GM20431 (cell line): ENCODE results near the gene IDH3A.
"Not testable (repeated sequence)": the region's sequence is repeated elsewhere in the genome, so short reads cannot be mapped to it uniquely, and the experiment has no call there.

Experiments used
- in situ Hi-C: fragments of 300-500 bp; cut with MseI, MboI; formaldehyde crosslinking; loops from one replicate; pipeline ENCODE4 v1.15.0; 2020; ENCODE audit warnings: low sequenced_read_pairs; ENCODE audit not compliant: unreplicated experiment

Gene IDH3A

GRCh38 chr15:78127882-78128281 lies 21.3 kb upstream of the IDH3A start:
- in situ Hi-C loops: no loop called here

GRCh38 chr15:78129077-78129750 lies 19.9 kb upstream of the IDH3A start:
- in situ Hi-C loops: no loop called here

DNA sequence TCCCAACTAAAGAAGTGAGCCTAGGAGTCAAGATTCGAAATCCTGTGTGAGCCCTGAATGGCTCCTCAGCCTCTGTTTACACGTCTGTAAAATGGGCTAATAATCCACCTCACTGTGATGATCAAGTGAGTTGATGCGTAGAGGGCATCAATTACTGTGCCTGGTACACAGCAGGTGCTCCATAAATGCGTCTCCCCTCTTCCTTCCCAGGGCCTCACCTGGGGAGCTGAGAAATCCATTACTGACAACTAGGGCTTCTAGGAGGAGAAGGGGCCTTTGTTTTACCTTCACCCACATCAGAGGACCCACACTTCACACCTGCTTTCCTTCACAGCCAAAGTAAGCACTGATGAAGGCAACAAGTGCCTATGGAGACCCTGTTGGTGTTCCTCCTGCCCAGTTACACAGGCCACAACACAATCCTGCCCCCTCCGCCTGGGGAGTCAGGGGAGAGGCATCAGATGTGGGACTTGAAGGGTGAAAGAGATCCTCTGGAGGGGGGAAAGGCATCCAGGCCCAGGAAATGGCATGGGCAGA lies 19.3 kb upstream of the IDH3A start:
- in situ Hi-C loops: loop anchor here (10.0 kb wide), 1 partner anchor 65 kb away; no protein-coding TSS in a partner anchor

DNA sequence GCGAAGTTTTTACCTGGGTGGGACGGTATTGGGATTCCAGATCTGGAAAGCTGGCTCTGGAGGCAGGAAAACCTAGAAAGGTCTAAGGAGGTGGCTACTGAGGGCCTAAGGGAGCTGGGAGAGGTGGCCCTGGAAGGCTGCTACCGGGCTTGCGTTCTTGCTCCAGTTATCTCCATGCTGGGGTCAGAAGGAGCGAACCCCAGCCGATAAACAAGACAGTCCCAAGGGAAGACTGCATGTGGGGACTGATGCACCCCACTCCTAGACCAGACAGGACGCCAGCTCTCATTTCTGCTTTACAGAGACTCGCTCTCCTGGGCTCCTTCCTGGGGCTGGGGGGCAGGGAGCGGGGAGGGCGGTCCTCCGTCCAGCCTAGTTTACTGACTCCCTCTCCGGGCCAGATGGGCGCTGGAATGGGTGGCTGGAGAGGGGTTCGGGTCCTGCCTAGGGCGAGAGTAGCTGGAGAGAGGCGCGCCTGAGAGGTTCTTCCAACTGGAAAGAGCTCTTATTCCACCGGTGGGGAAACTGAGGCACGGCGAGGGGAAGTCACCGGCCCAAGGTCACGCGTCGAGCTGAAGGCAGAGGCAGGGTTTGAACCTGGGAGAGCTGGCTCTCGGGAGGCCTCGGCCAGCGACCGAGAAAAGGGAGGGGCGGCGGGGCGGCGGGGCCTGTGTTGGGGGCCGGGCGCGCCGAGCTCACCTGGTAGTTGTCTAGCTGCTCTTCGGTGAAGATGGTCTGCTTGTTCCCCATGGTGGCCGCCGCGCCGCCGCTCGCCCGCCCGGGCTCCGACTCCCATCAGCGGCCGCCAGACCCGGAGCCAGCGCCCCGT lies 18.5 kb upstream of the IDH3A start:
- in situ Hi-C loops: loop anchor here (10.0 kb wide), 1 partner anchor 64 kb away; no protein-coding TSS in a partner anchor

DNA sequence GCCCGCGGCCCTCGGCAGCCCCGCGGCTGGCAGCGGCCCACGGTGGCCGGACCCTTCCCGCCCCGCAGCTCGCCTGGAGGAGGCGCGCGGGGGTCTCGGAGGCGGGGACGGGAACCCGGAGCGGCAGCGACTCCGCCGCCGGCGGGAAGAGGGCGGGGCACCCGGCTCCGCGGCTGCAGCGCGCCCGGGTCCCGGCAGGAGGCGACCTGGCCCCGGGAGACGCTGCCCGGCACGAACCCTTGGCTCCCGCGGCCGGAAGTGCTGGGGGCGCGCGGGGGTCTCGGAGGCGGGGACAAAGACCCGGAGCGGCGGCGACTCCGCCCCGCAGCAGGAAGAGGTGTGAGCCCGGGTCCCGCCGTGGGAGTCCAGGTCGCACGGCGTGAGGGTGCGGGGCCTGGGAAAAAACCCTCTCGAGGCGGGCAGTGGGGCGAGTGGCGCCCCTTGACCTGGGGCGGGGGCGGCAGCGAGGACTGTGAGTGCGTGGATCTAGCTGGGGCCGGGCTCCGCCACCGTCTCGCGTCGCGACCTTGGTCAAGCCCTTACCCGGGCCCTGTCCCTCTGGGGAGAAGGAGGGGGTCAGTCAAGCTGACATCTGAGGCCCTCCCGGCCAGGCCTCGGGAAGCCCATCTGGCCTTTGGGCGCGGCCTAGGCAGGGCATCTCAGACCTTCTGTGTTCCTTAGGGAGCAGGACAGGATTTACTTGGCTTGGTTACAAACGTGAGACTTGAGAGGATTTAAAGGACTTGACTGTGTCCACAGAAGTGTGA lies 17.7 kb upstream of the IDH3A start, which contains the start of gene CIB2:
Gene CIB2 (minus strand): TSS at position 151 of the 767 bp plus-strand sequence. CDS start 230 bp downstream, outside the sequence.
- in situ Hi-C loops: loop anchor here (10.0 kb wide), 1 partner anchor 63 kb away; no protein-coding TSS in a partner anchor

DNA sequence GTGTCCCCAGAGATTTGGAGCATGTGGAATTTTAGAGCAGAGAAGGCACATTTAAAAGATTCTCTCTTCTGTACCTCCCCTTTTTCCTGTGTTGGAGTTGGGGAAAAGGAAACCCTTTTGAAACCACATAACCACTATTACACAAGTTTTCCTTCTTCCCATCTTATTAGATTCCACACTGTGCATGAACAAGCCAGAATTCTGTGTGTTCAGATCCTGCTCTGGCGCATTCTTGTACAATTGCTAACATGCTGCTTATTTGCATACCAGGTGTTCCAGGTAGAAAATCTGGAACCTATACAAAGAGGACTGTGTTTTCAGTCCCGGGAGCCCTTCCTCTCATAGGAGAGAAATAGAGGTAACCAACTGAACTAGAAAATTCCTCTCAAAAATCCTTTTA lies 15.4 kb upstream of the IDH3A start:
- in situ Hi-C loops: loop anchor here (10.0 kb wide), 1 partner anchor 61 kb away; no protein-coding TSS in a partner anchor

DNA sequence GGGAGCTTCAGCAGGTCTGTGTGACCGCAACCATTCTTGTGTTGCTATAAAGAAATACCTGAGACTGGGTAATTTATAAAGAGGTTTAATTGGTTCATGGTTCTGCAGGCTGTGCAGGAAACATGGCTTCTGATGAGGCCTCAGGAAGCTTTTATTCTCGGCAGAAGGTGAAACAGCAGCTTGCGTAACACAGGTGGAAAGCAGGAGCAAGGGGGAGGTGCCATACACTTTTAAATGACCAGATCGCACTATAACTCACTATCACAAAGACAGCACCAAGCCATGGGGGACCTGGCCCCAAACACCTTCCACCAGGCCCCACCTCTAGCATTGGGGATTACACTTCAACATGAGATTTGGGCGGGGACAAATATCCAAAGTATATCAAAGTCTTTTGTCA lies 9.6 kb upstream of the IDH3A start:
- in situ Hi-C loops: loop anchor here (10.0 kb wide), 1 partner anchor 55 kb away; no protein-coding TSS in a partner anchor

DNA sequence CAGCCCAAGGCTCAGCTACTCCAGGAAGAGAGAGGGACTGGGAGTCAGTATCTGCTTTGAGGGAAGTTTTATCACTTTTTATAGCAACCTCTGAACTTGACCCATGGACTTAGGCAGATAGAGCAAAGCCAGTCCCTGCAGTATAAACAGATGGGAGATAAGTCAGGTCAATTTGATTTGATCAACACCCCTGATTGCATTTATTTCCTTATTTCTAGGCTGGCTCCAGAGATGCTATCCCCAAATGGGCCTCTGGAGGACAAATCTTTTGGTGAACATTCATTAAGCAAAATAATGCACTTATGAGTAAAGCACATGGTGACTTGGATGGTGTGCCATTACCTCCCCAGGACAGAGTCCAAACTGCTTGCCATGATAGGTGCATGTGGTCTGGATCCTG lies 8.9 kb upstream of the IDH3A start:
- in situ Hi-C loops: no loop called here

DNA sequence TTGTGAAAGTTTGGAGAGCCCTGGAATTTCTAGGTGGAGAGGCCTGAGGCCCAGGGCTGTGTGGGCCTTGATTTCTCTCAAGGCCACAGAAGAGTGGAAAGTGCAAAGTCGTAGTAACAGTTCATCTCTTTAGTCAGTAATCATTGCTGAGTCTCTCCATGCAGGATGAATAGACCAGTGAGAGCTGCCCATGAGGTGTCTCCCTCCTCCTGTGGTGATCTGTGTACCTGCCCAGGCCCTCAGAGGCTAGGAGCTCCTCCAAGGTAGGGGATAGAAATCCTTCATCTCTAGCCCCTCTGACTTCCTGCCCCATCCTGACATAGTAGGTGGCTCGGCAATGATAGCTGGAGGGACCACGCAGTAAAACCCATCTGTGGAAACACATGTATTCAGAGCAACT lies 6.8 kb upstream of the IDH3A start:
- in situ Hi-C loops: no loop called here

DNA sequence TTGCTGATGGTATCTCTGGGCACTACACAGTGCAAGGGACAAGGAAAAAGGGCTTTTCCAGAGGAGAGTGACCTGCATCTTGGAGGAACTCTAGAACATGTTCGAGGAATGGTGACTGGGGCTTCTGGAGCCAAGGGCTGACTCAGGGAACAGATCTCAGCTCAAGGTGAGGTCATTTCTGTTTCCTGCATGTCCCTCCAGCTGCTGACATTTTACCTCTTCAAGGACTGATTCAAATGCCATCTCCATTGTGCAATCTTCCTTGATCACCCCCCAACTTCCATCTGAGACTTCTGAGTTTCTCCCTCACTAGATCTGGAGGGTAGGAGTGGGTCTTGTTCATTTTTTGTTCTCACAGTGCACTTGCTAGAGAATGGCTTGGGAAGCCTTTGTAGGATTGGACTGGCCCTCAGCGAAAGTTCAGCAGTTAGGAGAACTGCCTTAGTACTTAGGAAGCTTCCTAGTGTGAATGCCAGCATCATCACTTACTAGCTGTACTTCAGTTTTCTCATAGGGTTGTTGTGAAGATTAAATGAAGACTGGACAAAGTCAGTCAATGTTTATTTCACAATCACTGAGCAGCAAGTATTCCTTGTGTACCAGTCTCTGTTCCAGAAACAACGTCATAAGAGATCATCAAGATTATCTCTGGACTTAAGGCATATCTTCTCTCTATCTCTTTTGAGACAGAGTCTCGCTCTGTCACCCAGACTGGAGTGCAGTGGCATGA lies 2.6 kb upstream of the IDH3A start:
- in situ Hi-C loops: no loop called here

DNA sequence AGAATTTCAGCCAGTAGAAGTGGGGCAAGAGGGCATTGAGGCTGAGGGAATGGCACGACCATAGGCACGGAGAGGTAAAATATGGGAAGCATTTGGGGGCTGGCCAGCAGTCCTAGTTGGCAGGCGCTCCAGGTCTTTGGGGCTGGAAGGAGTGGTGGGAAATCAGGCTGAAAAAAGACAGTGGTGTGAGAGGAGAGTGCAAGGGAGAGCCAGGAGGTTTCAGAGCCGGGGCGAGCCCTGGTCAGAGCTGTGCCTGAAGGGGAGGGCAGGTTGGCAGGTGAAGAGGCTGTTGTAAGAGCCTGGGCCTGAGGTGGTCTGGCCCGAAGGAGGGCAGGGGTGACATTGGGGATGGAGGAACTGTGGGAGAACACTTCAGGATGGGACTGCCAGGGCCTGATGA lies 1.6 kb upstream of the IDH3A start:
- in situ Hi-C loops: no loop called here

DNA sequence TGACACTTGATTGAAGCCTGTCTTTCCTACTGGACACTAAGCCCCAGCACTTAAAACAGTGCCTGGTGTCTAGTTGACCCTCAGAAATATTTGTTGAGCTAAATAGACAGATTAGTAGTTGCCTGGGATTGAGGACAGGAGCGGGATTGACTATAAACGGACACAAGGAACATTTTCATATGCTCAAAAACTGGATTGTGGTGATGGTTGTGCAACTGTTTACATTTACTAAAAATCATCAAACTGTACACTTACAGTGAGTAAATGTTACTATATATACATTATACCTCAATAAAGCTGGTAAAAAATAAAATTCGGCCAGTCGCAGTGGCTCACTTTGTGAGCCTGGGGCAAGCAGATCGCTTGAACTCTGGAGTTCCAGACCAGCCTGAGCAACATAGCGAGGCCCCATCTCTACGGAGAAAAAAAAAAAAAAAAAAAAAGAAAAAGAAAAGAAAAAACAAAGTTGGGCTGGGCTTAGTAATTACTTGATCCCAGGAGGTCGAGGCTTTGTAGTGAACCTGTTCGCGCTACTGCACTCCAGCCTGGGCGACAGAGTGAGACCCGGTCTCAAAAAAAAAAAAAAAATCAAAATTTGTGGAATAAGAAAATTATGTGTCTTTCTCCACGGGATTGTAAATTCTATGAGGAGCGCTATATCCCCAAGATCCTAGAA lies 632 bp upstream of the IDH3A start:
- in situ Hi-C loops: no loop called here

GRCh38 chr15:78149805-78150751 lies 916 bp downstream of the IDH3A start:
- in situ Hi-C loops: no loop called here

DNA sequence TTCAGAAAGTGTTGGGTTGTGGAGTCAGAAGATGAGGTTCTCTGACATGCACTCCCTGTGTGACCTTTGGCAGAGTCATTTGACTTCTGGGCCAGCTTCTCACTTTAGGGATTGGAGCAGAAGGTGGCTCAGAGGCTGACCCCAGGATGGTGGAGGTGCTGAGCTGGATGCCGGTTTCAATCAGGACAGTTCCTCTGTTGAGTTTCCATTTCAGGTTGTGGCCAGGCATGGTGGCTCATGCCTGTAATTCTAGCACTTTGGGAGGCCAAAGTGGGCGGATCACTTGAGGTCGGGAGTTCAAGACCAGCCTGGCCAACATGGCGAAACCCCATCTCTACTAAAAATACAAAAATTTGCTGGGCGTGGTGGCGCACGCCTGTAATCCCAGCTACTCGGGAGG lies 1.9 kb downstream of the IDH3A start:
- in situ Hi-C loops: not testable (repeated sequence)

DNA sequence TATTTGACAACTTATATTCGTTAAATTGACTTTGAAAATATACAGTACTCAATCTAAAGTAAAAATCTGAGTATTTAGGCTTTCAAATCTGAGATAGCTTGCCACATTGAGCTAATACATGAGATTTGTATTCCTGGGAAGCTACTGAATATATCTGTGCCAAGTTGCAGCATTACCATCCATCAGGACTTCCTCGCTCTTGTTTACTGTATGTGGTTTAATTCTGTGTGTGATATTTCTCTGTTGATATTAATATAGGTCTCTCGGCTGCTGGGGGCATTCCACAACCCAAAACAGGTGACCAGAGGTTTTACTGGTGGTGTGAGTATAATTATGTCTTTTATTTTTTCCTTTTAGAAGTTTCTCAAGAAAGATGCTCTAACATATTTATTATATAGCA lies 5.8 kb downstream of the IDH3A start:
- in situ Hi-C loops: no loop called here

DNA sequence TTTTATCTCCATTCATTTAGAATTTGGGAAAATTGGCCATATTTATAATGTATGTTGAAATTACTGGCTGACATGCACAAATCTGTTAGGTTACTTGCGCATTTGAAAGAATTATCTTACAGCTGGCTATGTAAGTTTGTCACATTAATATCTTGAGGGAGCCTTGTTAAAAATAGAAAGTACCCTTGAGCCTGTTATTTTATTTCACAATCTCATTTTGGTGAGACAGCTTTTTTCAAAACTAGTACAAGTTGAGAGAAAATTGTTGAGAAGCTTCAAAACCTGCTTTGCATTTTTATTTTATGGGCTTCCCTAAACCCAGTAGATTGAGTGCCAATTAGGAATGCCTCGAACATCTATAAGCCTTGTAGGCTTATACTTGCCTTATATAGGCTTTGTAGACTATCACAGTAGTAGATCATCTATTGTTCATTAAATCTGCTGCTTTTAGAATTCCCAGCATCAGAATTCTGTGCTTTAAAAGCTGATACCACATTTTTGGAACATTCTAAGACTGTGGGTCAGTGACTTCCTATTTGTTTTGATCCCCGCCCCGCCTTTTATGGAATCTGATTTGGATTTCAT lies 6.3 kb downstream of the IDH3A start:
- in situ Hi-C loops: no loop called here

GRCh38 chr15:78156653-78157052 lies 7.5 kb downstream of the IDH3A start:
- in situ Hi-C loops: no loop called here

GRCh38 chr15:78157203-78157602 lies 8.0 kb downstream of the IDH3A start:
- in situ Hi-C loops: no loop called here
